Naive thymus-derived CD8-positive, alpha-beta T cell (primary cell): ENCODE measurements around the gene ACBD4. TPM values are rescaled to one million over a fixed set of nuclear protein-coding genes. Genes with fewer than 3 reads are reported as not detected.

Experiments used
- ATAC-seq, 2 donors: fragments of 150-1000 bp; cut with Tn5 transposase in 1 of 2; sonication (Bioruptor Pico), chemical (Tn5 transposase) in 1 of 2; 1 replicate in 1 of 2; 2 replicates in 1 of 2; pipeline ENCODE4 v1.10.0; 2021; ENCODE audit warnings: mild to moderate bottlenecking in 2 of 2, moderate library complexity in 2 of 2
- POLR2A ChIA-PET: fragments of 350-600 bp; sonication (Branson Sonifier 250); formaldehyde crosslinking; loops from one replicate; lab custom pipeline; 2021; ENCODE audit warnings: antibody characterized with exemption; lab: Charles Lee
- DNase-seq, 10 donors: peaks; one replicate each; pipeline versions ENCODE4 v3.0.0 to v3.0.0-alpha.2; 2020 to 2022
- H3K27ac Mint-ChIP-seq, 10 donors: one replicate each; pipeline ENCODE4 v1.8.0; 2020 to 2022; ENCODE audit warnings: mild to moderate bottlenecking in 10 of 10, mixed read lengths in 10 of 10, moderate library complexity in 4 of 10, inconsistent platforms in 1 of 10
- H3K27me3 Mint-ChIP-seq, 5 donors: one replicate each; pipeline ENCODE4 v1.8.0; 2021 to 2022; ENCODE audit warnings: mixed read lengths in 5 of 5
- H3K36me3 Mint-ChIP-seq, 3 donors: one replicate each; pipeline ENCODE4 v1.8.0; 2020 to 2022; ENCODE audit warnings: mixed read lengths in 3 of 3, mild to moderate bottlenecking in 2 of 3, inconsistent platforms in 1 of 3
- H3K4me1 Mint-ChIP-seq, 4 donors: one replicate each; pipeline ENCODE4 v1.8.0; 2021 to 2022; ENCODE audit warnings: mixed read lengths in 4 of 4
- H3K4me3 Mint-ChIP-seq, 10 donors: one replicate each; pipeline ENCODE4 v1.8.0; 2020 to 2022; ENCODE audit warnings: mild to moderate bottlenecking in 10 of 10, mixed read lengths in 10 of 10, moderate library complexity in 6 of 10, inconsistent platforms in 1 of 10
- H3K9me3 Mint-ChIP-seq, 9 donors: one replicate each; pipeline ENCODE4 v1.8.0; 2020 to 2022; ENCODE audit warnings: mixed read lengths in 9 of 9, mild to moderate bottlenecking in 3 of 9, inconsistent platforms in 1 of 9, moderate library complexity in 1 of 9
- polyA plus RNA-seq, 3 donors: library from polyadenylated mRNA; unstranded; fragments of 300-500 nt; fragmentation: Illumina TruSeq; gene quantifications; one replicate each; pipeline ENCODE4 v1.2.3, GENCODE V29; 2021
- total RNA-seq, 8 experiments: library from RNA in 2 of 8; stranded (reverse) in 2 of 8; gene quantifications; one replicate each; pipeline ENCODE4 v1.2.3 and lab custom pipeline; 2021 to 2026

The ACBD4 gene
- total and polyA plus RNA-seq, 5 experiments from 2014 or later: 10.5 to 48.5 (median 17.4) TPM

GRCh38 chr17:45155483-45155882 is 20.0 kb downstream of the ACBD4 start:
- no peak for DNase-seq
- Mint-ChIP-seq H3K4me1 (peaks cover 18 to 64% (median 50%) of the 10 kb centered on the region in 4 donors), H3K4me3 (no peak overlapping the region), H3K9me3 (no peaks in the 10 kb centered on the region), H3K27ac (peak overlapping the region in 8 of 10 donors; percentile 52 to 90 (median 71)), H3K27me3 (no peaks in the 10 kb centered on the region), H3K36me3 (peaks cover 0 to 13% (median 3%) of the 10 kb centered on the region in 3 donors)
- POLR2A ChIA-PET: interaction anchor here (0.6 to 2.4 kb wide), 7 partner anchors 12 to 1767 kb away, joined by 3 to 18 read pairs (median 6); partner anchors contain the start of gene ACBD4
- ATAC-seq: no peak

- Mint-ChIP-seq H3K27me3 (no peaks in the 10 kb centered on the region), H3K4me1 (peaks cover 15 to 59% (median 44%) of the 10 kb centered on the region in 4 donors), H3K4me3 (no peak overlapping the region), H3K36me3 (peaks cover 0 to 13% (median 3%) of the 10 kb centered on the region in 3 donors), H3K9me3 (no peaks in the 10 kb centered on the region), H3K27ac (peak overlapping the region in 6 of 10 donors; percentile 31 to 74 (median 56))
- DNase-seq (no peak), ATAC-seq (no peak)
- POLR2A ChIA-PET: interaction anchor here (1.1 to 9.4 kb wide), 5 partner anchors 6 to 63 kb away, joined by 3 to 676 read pairs (median 6); partner anchors contain the start of gene HEXIM1
These were observed 20.8 kb downstream of the ACBD4 start for GRCh38 chr17:45156242-45156641.

GRCh38 chr17:45160447-45161287 is 25.2 kb downstream of the ACBD4 start:
- POLR2A ChIA-PET: interaction anchor here (0.5 to 9.4 kb wide), 28 partner anchors 10 to 975 kb away, joined by 3 to 676 read pairs (median 8); partner anchors contain the start of genes ACBD4, DCAKD, FMNL1 and HEXIM1
- peak; percentile 37 to 39 for ATAC-seq
- H3K36me3 Mint-ChIP-seq: peaks cover 0 to 13% (median 3%) of the 10 kb centered on the region in 3 donors
- H3K4me1 Mint-ChIP-seq: peaks cover 14 to 53% (median 42%) of the 10 kb centered on the region in 4 donors
- no peaks in the 10 kb centered on the region for H3K27me3 Mint-ChIP-seq
- peak in 6 of 10 donors; percentile 46 to 81 (median 52) for DNase-seq
- peak overlapping the region; percentile 96 to 99 (median 98) for H3K27ac Mint-ChIP-seq
- H3K9me3 Mint-ChIP-seq: no peaks in the 10 kb centered on the region
- peak overlapping the region; percentile 88 to 98 (median 95) for H3K4me3 Mint-ChIP-seq

- Mint-ChIP-seq H3K27ac (peak within 1 kb of the TSS; percentile 96 to 99 (median 98)), H3K27me3 (no peaks in the 10 kb centered on the region), H3K4me1 (peaks cover 14 to 45% (median 37%) of the 10 kb centered on the region in 4 donors), H3K4me3 (peak within 1 kb of the TSS; percentile 88 to 98 (median 95)), H3K9me3 (no peaks in the 10 kb centered on the region), H3K36me3 (peaks cover 0 to 13% (median 3%) of the 10 kb centered on the region in 3 donors)
- POLR2A ChIA-PET: interaction anchor here (0.5 to 9.4 kb wide), 28 partner anchors 10 to 975 kb away, joined by 3 to 676 read pairs (median 8); partner anchors contain the start of genes ACBD4, DCAKD, FMNL1 and HEXIM1
- DNase-seq (peak; percentile 91 to 100 (median 99)), ATAC-seq (peak; percentile 93 to 95)
These were observed 26.0 kb downstream of the ACBD4 start, which contains the start of gene HEXIM2 for GRCh38 chr17:45161288-45162024. Gene HEXIM2 (plus strand): TSS chr17:45161875. CDS start chr17:45162794, 919 bp downstream.

GRCh38 chr17:45162025-45162687 is 26.7 kb downstream of the ACBD4 start:
- peak overlapping the region; percentile 88 to 98 (median 95) for H3K4me3 Mint-ChIP-seq
- H3K4me1 Mint-ChIP-seq: peaks cover 14 to 41% (median 37%) of the 10 kb centered on the region in 4 donors
- peak overlapping the region in 9 of 10 donors; percentile 96 to 99 (median 98) for H3K27ac Mint-ChIP-seq
- peaks cover 0 to 13% (median 3%) of the 10 kb centered on the region in 3 donors for H3K36me3 Mint-ChIP-seq
- no peaks in the 10 kb centered on the region for H3K9me3 Mint-ChIP-seq
- no peaks in the 10 kb centered on the region for H3K27me3 Mint-ChIP-seq
- POLR2A ChIA-PET: interaction anchor here (0.6 to 9.4 kb wide), 25 partner anchors 10 to 1046 kb away, joined by 3 to 676 read pairs (median 11); partner anchors contain the start of genes ACBD4, DCAKD, FMNL1 and HEXIM1
- DNase-seq (no peak), ATAC-seq (no peak)

- ATAC-seq: no peak
- H3K4me1 Mint-ChIP-seq: peaks cover 7 to 21% (median 14%) of the 10 kb centered on the region in 4 donors
- no peaks in the 10 kb centered on the region for H3K27me3 Mint-ChIP-seq
- H3K9me3 Mint-ChIP-seq: no peaks in the 10 kb centered on the region
- no peak overlapping the region for H3K4me3 Mint-ChIP-seq
- POLR2A ChIA-PET: interaction anchor here (1.0 to 9.4 kb wide), 3 partner anchors 7 to 21 kb away, joined by 3 to 676 read pairs (median 100); partner anchors contain the start of gene HEXIM1
- no peak for DNase-seq
- peak overlapping the region in 1 of 10 donors; percentile 41 for H3K27ac Mint-ChIP-seq
- no peaks in the 10 kb centered on the region for H3K36me3 Mint-ChIP-seq
These were observed 29.3 kb downstream of the ACBD4 start for GRCh38 chr17:45164734-45165269.

- H3K9me3 Mint-ChIP-seq: no peaks in the 10 kb centered on the region
- peaks cover 6 to 36% (median 30%) of the 10 kb centered on the region in 4 donors for H3K4me1 Mint-ChIP-seq
- DNase-seq (no peak), ATAC-seq (no peak)
- no peak overlapping the region for H3K27ac Mint-ChIP-seq
- POLR2A ChIA-PET: interaction anchor here (4.7 to 5.8 kb wide), 2 partner anchors 8 to 19 kb away, joined by 100 to 111 read pairs; partner anchors contain the start of genes HEXIM1 and HEXIM2
- H3K36me3 Mint-ChIP-seq: no peaks in the 10 kb centered on the region
- H3K4me3 Mint-ChIP-seq: no peak overlapping the region
- no peaks in the 10 kb centered on the region for H3K27me3 Mint-ChIP-seq
These were observed 33.7 kb downstream of the ACBD4 start for GRCh38 chr17:45168991-45169752.

- no peaks in the 10 kb centered on the region for H3K9me3 Mint-ChIP-seq
- peaks cover 6 to 33% (median 30%) of the 10 kb centered on the region in 4 donors for H3K4me1 Mint-ChIP-seq
- H3K27me3 Mint-ChIP-seq: no peaks in the 10 kb centered on the region
- peak overlapping the region in 2 of 10 donors; percentile 4 to 12 for H3K4me3 Mint-ChIP-seq
- H3K27ac Mint-ChIP-seq: peak overlapping the region; percentile 3 to 97 (median 84)
- DNase-seq (no peak), ATAC-seq (no peak)
- no peaks in the 10 kb centered on the region for H3K36me3 Mint-ChIP-seq
- POLR2A ChIA-PET: interaction anchor here (0.9 to 5.8 kb wide), 4 partner anchors 9 to 56 kb away, joined by 3 to 111 read pairs (median 56); partner anchors contain the start of genes ACBD4, HEXIM1 and HEXIM2
These were observed 34.9 kb downstream of the ACBD4 start for GRCh38 chr17:45170280-45170930.

GRCh38 chr17:45170931-45171337 is 35.4 kb downstream of the ACBD4 start:
- no peak for ATAC-seq
- Mint-ChIP-seq H3K4me3 (peak overlapping the region in 9 of 10 donors; percentile 12 to 88 (median 39)), H3K27me3 (no peaks in the 10 kb centered on the region)

More at GRCh38 chr17:45170931-45171337, 35.4 kb downstream of the ACBD4 start:
- POLR2A ChIA-PET: interaction anchor here (0.9 to 5.8 kb wide), 5 partner anchors 10 to 57 kb away, joined by 3 to 111 read pairs (median 13); partner anchors contain the start of genes ACBD4, HEXIM1 and HEXIM2
- Mint-ChIP-seq H3K9me3 (no peaks in the 10 kb centered on the region), H3K4me1 (peaks cover 6 to 32% (median 30%) of the 10 kb centered on the region in 4 donors), H3K27ac (peak overlapping the region; percentile 72 to 97 (median 86)), H3K36me3 (no peaks in the 10 kb centered on the region)
- no peak for DNase-seq
